ENCODE measurements around the gene IRS1. TPM values are rescaled to one million over a fixed set of nuclear protein-coding genes. Genes with fewer than 3 reads are reported as not detected.

IRS1 gene
- total and polyA plus RNA-seq, 2 donors, result 7.4 to 11.5 TPM

DNA sequence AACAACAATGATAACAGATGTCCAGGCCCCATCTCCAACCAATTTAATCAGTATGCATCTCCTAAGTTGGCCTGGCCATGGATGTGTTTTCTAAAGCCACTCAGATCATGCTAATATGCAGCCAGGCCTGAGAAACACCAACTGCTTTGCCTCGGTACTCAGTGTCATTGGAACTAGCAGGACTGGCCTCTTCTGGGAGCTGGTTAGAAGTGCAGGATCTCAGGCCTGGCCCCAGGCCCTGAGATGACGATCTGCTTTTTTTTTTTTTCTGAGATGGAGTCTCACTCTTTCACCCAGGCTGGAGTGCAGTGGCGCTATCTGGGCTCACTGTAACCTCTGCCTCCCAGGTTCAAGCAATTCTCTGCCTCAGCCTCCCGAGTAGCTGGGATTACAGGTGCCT is 69.1 kb downstream of the IRS1 start:
- no peaks in the 10 kb centered on the region for H3K36me3 ChIP-seq (ENCODE audit: control insufficient read depth in 2 of 2, insufficient read depth in 2 of 2, low read length in 1 of 2)
- peaks cover 0 to 3% of the 10 kb centered on the region in 2 donors for H3K4me1 ChIP-seq (ENCODE audit: control insufficient read depth in 2 of 2, insufficient read depth in 2 of 2, low read length in 2 of 2)
- no peak for DNase-seq (ENCODE audit: low read depth in 6 of 9, low spot score in 9 of 9)
- H3K4me3 ChIP-seq (ENCODE audit: low read length in 2 of 2), result no peak overlapping the region
- 95% methylated on average over 4 of the region's 4 CpGs for WGBS
- peaks cover 0 to 4% of the 10 kb centered on the region in 2 donors for H3K27me3 ChIP-seq (ENCODE audit: control insufficient read depth in 2 of 2, insufficient read depth in 1 of 2, low read length in 1 of 2)
- no peaks in the 10 kb centered on the region for H3K9me3 ChIP-seq (ENCODE audit: control insufficient read depth in 2 of 2, insufficient read depth in 1 of 2, low read length in 1 of 2)
- no peak overlapping the region for H3K27ac ChIP-seq (ENCODE audit: low read depth in 1 of 2, low read length in 1 of 2)

DNA sequence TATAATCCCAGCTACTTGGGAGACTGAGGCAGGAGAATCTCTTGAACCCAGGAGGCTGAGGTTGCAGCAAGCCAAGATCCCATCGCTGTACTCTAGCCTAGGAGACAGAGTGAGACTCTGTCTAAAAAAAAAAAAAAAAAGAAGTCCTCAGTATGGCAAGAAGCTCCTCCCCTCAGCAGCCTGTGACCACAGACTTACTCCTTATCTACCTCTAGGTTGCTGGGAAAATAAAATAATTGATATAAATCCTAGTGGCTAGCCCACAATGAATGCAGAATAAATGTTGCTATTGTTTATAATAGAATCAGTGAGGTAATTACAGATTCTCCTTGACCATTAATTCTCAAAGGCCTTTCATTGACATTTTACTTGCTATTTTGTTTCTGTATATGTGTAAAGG is 70.6 kb downstream of the IRS1 start:
- H3K36me3 ChIP-seq (ENCODE audit: control insufficient read depth in 2 of 2, insufficient read depth in 2 of 2, low read length in 1 of 2), result no peaks in the 10 kb centered on the region
- peaks cover 0 to 4% of the 10 kb centered on the region in 2 donors for H3K27me3 ChIP-seq (ENCODE audit: control insufficient read depth in 2 of 2, insufficient read depth in 1 of 2, low read length in 1 of 2)
- peaks cover 0 to 3% of the 10 kb centered on the region in 2 donors for H3K4me1 ChIP-seq (ENCODE audit: control insufficient read depth in 2 of 2, insufficient read depth in 2 of 2, low read length in 2 of 2)
- WGBS, result 100% methylated on average over 1 of the region's 1 CpG
- H3K9me3 ChIP-seq (ENCODE audit: control insufficient read depth in 2 of 2, insufficient read depth in 1 of 2, low read length in 1 of 2), result no peaks in the 10 kb centered on the region
- H3K4me3 ChIP-seq (ENCODE audit: low read length in 2 of 2), result no peak overlapping the region
- no peak overlapping the region for H3K27ac ChIP-seq (ENCODE audit: low read depth in 1 of 2, low read length in 1 of 2)
- no peak for DNase-seq (ENCODE audit: low read depth in 6 of 9, low spot score in 9 of 9)

DNA sequence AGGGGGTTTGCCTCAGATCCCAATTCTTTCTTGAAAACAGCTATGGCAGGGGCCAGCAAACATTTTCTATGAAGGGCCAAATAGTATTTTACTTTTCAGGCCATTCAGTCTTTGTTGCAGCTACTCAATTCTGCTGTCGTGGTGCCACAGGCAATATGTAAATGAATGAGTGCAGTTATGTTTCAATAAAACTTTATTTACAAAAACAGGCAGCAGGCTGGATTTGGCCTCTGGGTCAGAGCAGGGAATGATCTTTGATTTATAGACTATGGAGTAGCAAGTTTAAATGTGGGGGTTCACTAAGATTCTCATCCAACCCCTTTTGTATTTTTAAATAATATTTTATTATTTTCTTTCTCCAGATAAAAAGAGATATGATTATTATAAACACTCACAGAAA is 72.4 kb downstream of the IRS1 start:
- Histone ChIP-seq H3K27ac (ENCODE audit: low read depth in 1 of 2, low read length in 1 of 2) (no peak overlapping the region), H3K27me3 (ENCODE audit: control insufficient read depth in 2 of 2, insufficient read depth in 1 of 2, low read length in 1 of 2) (peaks cover 0 to 4% of the 10 kb centered on the region in 2 donors), H3K4me3 (ENCODE audit: low read length in 2 of 2) (no peak overlapping the region), H3K4me1 (ENCODE audit: control insufficient read depth in 2 of 2, insufficient read depth in 2 of 2, low read length in 2 of 2) (peaks cover 0 to 3% of the 10 kb centered on the region in 2 donors), H3K9me3 (ENCODE audit: control insufficient read depth in 2 of 2, insufficient read depth in 1 of 2, low read length in 1 of 2) (no peaks in the 10 kb centered on the region), H3K36me3 (ENCODE audit: control insufficient read depth in 2 of 2, insufficient read depth in 2 of 2, low read length in 1 of 2) (no peaks in the 10 kb centered on the region)
- no peak for DNase-seq (ENCODE audit: low read depth in 6 of 9, low spot score in 9 of 9)
- 53% methylated on average over 1 of the region's 1 CpG for WGBS

DNA sequence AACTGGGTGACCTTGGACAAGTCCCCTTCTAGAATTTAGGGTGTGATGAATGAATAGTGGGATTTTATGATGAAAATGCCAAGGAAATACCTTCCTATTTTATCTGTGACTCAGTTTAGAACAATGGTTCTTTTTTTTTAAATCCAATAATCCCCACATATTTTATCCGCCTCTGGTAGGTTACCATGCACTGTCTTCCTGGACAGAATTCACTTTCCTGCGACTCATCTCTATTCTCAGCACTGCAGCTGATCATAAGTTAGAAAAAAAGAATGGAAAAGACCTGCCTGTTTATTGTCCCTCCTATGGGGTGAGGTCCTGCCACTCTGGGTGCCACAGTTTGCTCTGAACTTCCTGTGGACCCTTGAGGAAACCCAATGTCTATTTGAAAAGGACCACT is 73.1 kb downstream of the IRS1 start:
- H3K27ac ChIP-seq (ENCODE audit: low read depth in 1 of 2, low read length in 1 of 2), result no peak overlapping the region
- peaks cover 0 to 3% of the 10 kb centered on the region in 2 donors for H3K4me1 ChIP-seq (ENCODE audit: control insufficient read depth in 2 of 2, insufficient read depth in 2 of 2, low read length in 2 of 2)
- H3K4me3 ChIP-seq (ENCODE audit: low read length in 2 of 2), result no peak overlapping the region
- no peaks in the 10 kb centered on the region for H3K36me3 ChIP-seq (ENCODE audit: control insufficient read depth in 2 of 2, insufficient read depth in 2 of 2, low read length in 1 of 2)
- peaks cover 0 to 4% of the 10 kb centered on the region in 2 donors for H3K27me3 ChIP-seq (ENCODE audit: control insufficient read depth in 2 of 2, insufficient read depth in 1 of 2, low read length in 1 of 2)
- WGBS, result over 99% methylated on average over 2 of the region's 2 CpGs
- no peak for DNase-seq (ENCODE audit: low read depth in 6 of 9, low spot score in 9 of 9)
- no peaks in the 10 kb centered on the region for H3K9me3 ChIP-seq (ENCODE audit: control insufficient read depth in 2 of 2, insufficient read depth in 1 of 2, low read length in 1 of 2)

DNA sequence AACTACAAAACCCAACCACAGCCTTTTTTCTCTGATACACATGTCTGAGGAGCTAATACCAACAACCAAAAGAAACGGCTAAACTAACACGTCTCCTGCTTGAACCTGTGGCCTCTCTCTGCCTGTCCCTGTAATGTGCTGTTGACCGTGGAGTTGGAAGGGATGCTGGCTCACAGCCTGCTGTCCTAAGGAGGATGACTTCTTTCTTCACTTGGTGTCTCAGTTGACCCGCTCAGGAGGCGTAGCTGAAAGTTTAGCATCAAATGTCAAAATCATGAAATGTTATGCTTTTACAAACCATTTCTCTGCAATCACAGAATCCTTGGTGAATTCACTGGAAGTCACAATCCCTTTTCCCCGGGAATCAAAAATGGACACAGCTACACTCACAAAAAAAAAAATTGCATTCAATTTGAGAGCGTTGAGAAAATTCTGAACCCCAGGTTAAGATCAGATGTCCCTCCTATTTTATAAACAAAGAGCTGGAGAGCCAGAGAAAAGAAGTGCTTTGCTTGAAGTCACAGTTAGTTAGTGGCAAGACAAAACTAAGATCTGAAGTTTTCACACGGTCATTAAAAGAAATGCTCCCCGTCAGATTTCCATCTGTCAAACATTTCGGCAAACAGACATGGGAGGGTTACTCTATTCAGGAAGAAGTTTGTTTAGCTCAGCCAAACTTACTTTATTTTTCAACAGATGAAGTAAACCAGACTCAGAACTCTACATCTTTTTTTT is 74.3 kb downstream of the IRS1 start:
- Histone ChIP-seq H3K9me3 (ENCODE audit: control insufficient read depth in 2 of 2, insufficient read depth in 1 of 2, low read length in 1 of 2) (no peaks in the 10 kb centered on the region), H3K36me3 (ENCODE audit: control insufficient read depth in 2 of 2, insufficient read depth in 2 of 2, low read length in 1 of 2) (no peaks in the 10 kb centered on the region), H3K4me1 (ENCODE audit: control insufficient read depth in 2 of 2, insufficient read depth in 2 of 2, low read length in 2 of 2) (peaks cover 0 to 3% of the 10 kb centered on the region in 2 donors), H3K4me3 (ENCODE audit: low read length in 2 of 2) (no peak overlapping the region), H3K27me3 (ENCODE audit: control insufficient read depth in 2 of 2, insufficient read depth in 1 of 2, low read length in 1 of 2) (peaks cover 2 to 4% of the 10 kb centered on the region in 2 donors), H3K27ac (ENCODE audit: low read depth in 1 of 2, low read length in 1 of 2) (no peak overlapping the region)
- DNase-seq (ENCODE audit: low read depth in 6 of 9, low spot score in 9 of 9), result no peak
- WGBS, result 70% methylated on average over 10 of the region's 10 CpGs

DNA sequence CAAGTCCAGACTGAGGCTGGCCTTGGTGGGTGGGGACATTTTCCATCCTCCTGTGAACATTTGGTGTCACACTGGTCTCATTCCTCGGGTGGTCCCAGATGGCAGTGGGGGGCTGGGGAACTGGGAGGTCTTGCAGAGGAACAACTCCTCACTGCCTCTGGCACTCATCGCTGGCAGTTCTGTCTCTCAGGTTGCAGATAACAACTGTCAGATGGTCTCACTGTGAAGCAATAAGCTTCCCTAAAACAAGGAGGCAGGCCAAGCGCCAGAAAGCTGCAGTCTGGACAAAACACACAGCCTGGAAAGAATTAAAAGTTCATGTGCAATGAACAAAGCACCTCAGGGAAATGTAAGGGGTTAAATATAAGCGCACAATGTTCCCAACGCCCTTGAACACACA is 78.1 kb downstream of the IRS1 start:
- Histone ChIP-seq H3K27ac (ENCODE audit: low read depth in 1 of 2, low read length in 1 of 2) (no peak overlapping the region), H3K9me3 (ENCODE audit: control insufficient read depth in 2 of 2, insufficient read depth in 1 of 2, low read length in 1 of 2) (no peaks in the 10 kb centered on the region), H3K27me3 (ENCODE audit: control insufficient read depth in 2 of 2, insufficient read depth in 1 of 2, low read length in 1 of 2) (peaks cover 2 to 4% of the 10 kb centered on the region in 2 donors), H3K4me3 (ENCODE audit: low read length in 2 of 2) (no peak overlapping the region), H3K4me1 (ENCODE audit: control insufficient read depth in 2 of 2, insufficient read depth in 2 of 2, low read length in 2 of 2) (peaks cover 0 to 3% of the 10 kb centered on the region in 2 donors), H3K36me3 (ENCODE audit: control insufficient read depth in 2 of 2, insufficient read depth in 2 of 2, low read length in 1 of 2) (no peaks in the 10 kb centered on the region)
- 63% methylated on average over 5 of the region's 5 CpGs for WGBS
- DNase-seq (ENCODE audit: low read depth in 6 of 9, low spot score in 9 of 9), result no peak

DNA sequence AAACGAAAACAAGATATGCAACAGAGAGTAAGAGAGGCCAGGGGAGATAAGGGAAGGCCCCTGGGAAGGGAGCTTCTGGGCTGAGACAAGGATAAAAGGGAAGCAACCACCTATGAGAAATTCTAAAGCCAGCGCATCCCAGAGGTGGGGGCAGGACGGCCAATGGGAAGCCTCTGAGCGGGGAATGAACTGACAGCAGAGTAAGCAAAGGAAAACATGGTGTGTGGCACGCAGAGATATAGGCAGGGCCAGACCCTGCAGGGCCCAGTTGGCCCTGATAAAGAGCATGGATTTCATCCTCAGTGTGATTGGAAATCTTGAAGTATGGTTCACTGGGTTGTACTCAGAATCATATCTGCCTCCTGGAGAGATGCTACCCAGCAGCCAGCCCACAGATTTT is 78.7 kb downstream of the IRS1 start:
- DNase-seq (ENCODE audit: low read depth in 6 of 9, low spot score in 9 of 9), result no peak
- peaks cover 0 to under 1% of the 10 kb centered on the region in 2 donors for H3K4me1 ChIP-seq (ENCODE audit: control insufficient read depth in 2 of 2, insufficient read depth in 2 of 2, low read length in 2 of 2)
- no peak overlapping the region for H3K27ac ChIP-seq (ENCODE audit: low read depth in 1 of 2, low read length in 1 of 2)
- H3K4me3 ChIP-seq (ENCODE audit: low read length in 2 of 2), result no peak overlapping the region
- no peaks in the 10 kb centered on the region for H3K9me3 ChIP-seq (ENCODE audit: control insufficient read depth in 2 of 2, insufficient read depth in 1 of 2, low read length in 1 of 2)
- no peaks in the 10 kb centered on the region for H3K36me3 ChIP-seq (ENCODE audit: control insufficient read depth in 2 of 2, insufficient read depth in 2 of 2, low read length in 1 of 2)
- WGBS, result 70% methylated on average over 5 of the region's 5 CpGs
- peaks cover 0 to 2% of the 10 kb centered on the region in 2 donors for H3K27me3 ChIP-seq (ENCODE audit: control insufficient read depth in 2 of 2, insufficient read depth in 1 of 2, low read length in 1 of 2)

DNA sequence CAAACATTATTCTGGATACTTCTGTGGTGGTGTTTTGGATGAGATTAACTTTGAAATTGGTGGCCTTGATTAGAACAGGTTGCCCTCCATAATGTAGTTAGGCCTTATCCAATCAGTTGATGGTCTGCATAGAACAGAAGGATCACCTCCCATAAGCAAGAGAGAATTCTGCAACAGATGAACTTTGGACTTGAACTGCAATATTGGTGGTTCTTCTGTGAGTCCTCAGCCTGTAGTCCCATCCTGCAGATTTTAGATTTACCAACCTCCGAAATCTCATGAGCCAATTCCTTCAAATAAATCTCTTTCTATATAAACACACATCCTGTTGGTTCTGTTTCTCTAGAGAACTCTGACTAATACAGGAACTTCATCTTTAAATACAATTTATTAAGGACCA is 81.9 kb downstream of the IRS1 start:
- Histone ChIP-seq H3K9me3 (ENCODE audit: control insufficient read depth in 2 of 2, insufficient read depth in 1 of 2, low read length in 1 of 2) (no peaks in the 10 kb centered on the region), H3K4me3 (ENCODE audit: low read length in 2 of 2) (no peak overlapping the region), H3K27me3 (ENCODE audit: control insufficient read depth in 2 of 2, insufficient read depth in 1 of 2, low read length in 1 of 2) (peaks cover 0 to 2% of the 10 kb centered on the region in 2 donors), H3K4me1 (ENCODE audit: control insufficient read depth in 2 of 2, insufficient read depth in 2 of 2, low read length in 2 of 2) (no peaks in the 10 kb centered on the region), H3K36me3 (ENCODE audit: control insufficient read depth in 2 of 2, insufficient read depth in 2 of 2, low read length in 1 of 2) (no peaks in the 10 kb centered on the region), H3K27ac (ENCODE audit: low read depth in 1 of 2, low read length in 1 of 2) (no peak overlapping the region)
- no peak for DNase-seq (ENCODE audit: low read depth in 6 of 9, low spot score in 9 of 9)
- WGBS, result 95% methylated on average over 1 of the region's 1 CpG

DNA sequence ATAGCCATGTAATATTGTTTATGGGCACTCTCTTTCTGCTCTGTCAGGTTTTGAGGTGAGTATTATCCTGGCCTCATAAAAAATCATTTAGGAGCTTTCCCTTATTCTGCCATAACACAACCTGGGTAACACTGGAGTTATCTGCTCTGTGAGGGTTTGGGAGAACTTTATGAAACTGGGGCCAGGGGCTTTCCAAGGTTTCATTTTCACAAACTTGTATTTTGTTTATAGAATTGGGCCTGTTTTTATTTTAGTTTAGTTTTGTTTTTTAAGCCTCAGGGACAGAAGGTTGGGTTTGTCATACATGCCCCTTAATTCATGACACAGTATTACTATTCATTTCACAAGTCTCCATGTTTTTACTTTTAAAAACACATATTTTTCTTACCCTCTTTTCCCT is 83.5 kb downstream of the IRS1 start:
- no peak overlapping the region for H3K4me3 ChIP-seq (ENCODE audit: low read length in 2 of 2)
- no peak overlapping the region for H3K27ac ChIP-seq (ENCODE audit: low read depth in 1 of 2, low read length in 1 of 2)
- H3K9me3 ChIP-seq (ENCODE audit: control insufficient read depth in 2 of 2, insufficient read depth in 1 of 2, low read length in 1 of 2), result no peaks in the 10 kb centered on the region
- no peaks in the 10 kb centered on the region for H3K4me1 ChIP-seq (ENCODE audit: control insufficient read depth in 2 of 2, insufficient read depth in 2 of 2, low read length in 2 of 2)
- DNase-seq (ENCODE audit: low read depth in 6 of 9, low spot score in 9 of 9), result no peak
- H3K36me3 ChIP-seq (ENCODE audit: control insufficient read depth in 2 of 2, insufficient read depth in 2 of 2, low read length in 1 of 2), result no peaks in the 10 kb centered on the region
- H3K27me3 ChIP-seq (ENCODE audit: control insufficient read depth in 2 of 2, insufficient read depth in 1 of 2, low read length in 1 of 2), result peaks cover 0 to 2% of the 10 kb centered on the region in 2 donors
